ENCODE results near the gene DUSP21.
A peak's percentile ranks its signal among the peaks of the same experiment; 100 is the strongest.
"Not testable (repeated sequence)": the region's sequence is repeated elsewhere in the genome, so short reads cannot be mapped to it uniquely, and the experiment has no call there.

DUSP21 gene

DNA sequence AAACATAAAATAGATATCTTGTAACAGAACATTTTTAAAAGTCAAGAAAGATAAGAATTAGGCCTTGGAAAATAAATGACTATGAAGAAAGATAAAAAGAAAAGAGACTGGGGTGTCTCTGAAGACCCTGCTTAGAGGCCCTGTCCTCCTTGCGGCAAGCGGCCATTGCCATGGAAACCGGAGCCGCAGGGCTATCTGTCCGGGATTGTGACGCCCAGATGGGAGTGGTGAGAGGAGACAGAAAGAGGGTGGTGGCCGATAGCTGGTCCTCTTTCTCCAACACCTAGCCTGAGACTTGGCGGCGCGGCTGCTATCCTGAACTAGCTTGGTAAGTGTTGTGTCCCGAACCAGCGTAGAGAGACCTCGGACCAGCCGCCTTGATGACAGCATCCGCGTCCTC lies at the start of gene DUSP21:
Gene DUSP21 (plus strand): TSS at position 269 of the 400 bp plus-strand sequence. CDS start 112 bp downstream, at position 381.
- DNase-seq (ENCODE audit: low read depth, low spot score) = no peak

DNA sequence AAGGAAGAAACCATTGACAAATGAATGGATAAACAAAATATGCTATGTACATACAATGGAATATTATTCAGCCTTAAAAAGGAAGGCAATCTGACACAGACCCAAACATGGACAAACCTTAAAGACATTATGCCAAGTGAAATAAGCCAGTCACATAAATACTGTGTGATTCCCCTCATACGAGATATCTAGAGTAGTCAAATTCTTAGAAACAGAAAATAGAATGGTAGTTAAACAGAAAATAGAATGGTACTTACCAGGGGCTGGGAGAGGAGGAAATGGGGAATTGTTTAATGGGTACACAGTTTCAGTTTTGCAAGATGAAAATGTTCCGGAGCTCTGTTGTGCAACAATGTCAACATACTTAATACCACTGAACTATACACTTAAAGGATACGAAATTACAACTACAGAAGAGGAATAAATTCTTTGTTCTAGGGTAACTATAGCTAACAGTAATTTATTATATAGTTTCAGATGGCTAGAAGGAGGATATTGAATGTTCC lies 47.8 kb upstream of the DUSP21 start:
- no peak for DNase-seq (ENCODE audit: low read depth, low spot score)

DNA sequence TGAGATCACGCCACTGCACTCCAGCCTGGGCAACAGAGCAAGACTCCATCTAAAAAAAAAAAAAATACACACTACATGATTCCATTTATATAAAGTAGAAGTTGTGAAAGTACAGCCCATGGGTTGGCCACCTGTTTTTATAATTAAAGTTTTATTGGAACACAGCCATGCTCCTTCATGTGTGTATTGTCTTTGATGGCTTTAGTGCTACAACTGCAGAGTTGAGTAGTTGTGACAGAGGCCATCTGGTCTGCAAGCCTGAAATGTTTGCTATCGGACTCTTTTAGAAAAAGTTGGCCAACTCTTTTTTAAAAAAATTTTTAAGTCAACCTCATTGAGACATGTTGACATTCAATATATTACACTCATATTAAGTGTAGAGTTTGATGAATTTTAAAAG lies 41.2 kb upstream of the DUSP21 start:
- no peak for DNase-seq (ENCODE audit: low read depth, low spot score)

DNA sequence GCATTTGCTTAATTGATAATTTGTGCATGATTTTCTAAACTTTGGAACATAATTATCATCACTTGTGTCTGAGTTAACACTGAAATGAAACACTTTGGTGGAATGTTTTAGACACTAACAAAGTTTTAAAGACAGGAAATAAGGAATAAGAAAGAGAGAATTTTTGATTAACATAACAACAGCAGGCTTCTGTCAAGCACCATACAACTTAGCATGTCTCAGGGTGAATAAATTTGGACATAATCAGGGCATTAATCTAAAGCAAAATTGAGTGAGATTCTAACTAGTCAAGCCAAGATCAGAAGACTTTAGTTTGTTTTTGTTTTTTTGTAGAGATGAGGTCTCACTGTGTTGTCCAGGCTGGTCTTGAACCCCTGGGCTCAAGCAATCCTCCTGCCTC lies 28.1 kb upstream of the DUSP21 start:
- DNase-seq (ENCODE audit: low read depth, low spot score) = no peak

DNA sequence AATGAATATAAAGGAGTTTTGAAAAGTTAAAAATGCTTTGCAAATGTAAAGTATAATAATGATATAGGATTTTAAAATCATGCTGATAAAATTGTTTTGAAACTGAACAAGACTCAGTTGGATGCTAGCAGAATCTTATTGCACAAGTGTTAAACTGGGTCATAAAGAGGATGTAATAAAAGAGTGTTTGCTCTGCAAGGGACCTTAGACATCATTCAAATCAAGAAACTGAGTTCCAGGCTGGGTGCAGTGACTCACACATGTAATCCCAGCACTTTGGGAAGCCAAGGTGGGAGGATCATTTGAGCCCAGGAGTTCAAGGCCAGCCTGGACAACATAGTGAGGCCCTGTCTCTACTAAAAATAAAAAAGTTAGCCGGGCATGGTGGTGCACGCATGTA lies 27.5 kb upstream of the DUSP21 start:
- DNase-seq (ENCODE audit: low read depth, low spot score) = no peak

DNA sequence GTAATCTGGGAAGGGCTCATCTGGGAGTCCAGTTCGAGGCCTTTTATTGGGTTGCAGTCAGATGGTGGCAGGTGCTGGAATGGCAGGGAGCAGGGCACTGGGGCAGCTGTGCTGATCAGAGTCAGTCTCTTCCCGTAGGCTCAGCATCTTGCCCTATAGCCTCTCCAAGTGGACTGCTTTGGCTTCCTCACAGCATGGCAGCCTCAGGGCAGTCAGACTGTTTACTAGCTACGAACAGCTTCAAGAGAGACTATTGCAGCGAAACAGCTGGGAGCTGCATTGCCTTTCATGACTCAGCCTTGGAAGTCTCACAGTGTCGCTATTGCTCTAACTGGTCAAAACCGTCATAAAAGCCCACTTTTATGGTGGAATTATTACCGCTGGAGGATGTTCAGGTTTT lies 26.8 kb upstream of the DUSP21 start:
- DNase-seq (ENCODE audit: low read depth, low spot score) = no peak

DNA sequence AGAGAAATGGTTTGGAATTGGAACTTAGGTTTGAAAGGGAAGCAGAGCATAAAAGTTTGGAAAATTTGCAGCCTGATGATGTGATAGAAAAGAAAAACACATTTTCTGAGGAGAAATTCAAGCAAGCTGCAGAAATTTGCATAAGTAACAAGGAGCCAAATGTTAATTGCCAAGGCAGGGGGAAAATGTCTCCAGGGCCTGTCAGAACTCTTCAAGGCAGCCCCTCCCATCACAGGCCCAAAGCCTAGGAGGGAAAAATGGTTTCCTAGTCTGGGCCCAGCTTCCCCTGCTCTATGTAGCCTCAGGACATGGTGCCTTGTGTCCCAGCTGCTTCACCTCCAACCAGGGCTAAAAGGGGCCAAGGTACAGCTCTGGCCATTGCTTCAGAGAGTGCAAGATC lies 21.2 kb upstream of the DUSP21 start:
- DNase-seq (ENCODE audit: low read depth, low spot score) = no peak

DNA sequence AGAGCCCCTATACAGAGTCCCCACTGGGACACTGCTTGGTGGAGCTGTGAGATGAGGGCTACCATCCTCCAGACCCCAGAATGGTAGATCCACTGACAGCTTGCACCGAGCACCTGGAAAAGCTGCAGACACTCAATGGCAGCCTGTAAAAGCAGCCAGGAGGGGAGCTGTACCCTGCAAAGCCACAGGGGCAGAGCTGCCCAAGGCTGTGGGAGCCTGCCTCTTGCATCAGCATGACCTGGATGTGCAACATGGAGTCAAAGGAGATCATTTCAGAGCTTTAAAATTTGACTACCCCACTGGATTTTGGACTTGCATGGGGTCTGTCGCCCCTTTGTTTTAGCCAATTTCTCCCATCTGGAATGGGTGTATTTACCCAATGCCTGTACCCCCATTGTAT lies 20.6 kb upstream of the DUSP21 start:
- DNase-seq (ENCODE audit: low read depth, low spot score) = not testable (repeated sequence)

DNA sequence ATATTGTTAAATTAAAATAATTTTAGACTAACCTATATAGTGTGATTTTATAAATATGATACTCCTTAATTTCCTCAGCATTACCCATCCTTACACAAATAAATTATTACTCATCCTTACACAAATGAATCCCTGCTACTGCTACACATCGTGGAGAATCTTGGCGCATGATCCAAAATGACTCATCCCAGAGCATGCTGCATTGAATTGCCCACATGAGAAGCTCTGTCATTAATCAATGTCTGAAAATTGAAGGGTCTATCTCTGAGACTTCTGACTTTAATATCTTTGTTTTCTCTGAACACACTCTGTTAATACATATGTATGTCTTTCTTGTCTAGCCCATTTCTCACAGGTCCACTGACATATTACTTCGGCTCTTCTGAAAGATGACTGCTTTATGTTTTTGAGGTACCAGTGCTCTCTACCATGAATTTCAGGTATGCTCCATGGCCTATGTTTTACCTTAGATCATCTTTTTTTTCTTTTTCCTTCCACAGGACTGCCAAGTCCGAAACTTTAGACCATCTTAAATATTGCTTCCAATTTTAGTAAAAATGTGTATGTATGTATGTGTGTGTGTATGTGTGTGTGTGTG lies 15.7 kb upstream of the DUSP21 start:
- DNase-seq (ENCODE audit: low read depth, low spot score) = no peak

DNA sequence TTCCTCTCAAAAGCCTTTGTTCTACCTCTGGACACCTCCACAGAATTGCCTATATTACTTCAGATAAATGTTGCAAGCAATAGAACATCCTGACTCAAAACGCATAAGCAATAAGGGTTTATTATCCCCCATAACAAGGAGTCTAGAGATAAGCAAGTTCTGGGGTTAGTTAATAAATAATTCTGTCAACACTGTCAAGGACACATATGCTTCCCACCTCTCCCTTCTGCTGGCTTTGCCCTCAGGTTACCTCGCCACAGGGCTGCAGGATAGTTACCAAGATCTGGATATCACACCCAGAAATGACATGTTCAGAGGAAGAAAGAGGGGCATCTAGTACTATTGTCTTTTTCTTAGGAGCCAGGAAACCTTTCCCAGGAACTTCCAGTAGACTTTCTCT lies 14.0 kb upstream of the DUSP21 start:
- DNase-seq (ENCODE audit: low read depth, low spot score) = no peak

DNA sequence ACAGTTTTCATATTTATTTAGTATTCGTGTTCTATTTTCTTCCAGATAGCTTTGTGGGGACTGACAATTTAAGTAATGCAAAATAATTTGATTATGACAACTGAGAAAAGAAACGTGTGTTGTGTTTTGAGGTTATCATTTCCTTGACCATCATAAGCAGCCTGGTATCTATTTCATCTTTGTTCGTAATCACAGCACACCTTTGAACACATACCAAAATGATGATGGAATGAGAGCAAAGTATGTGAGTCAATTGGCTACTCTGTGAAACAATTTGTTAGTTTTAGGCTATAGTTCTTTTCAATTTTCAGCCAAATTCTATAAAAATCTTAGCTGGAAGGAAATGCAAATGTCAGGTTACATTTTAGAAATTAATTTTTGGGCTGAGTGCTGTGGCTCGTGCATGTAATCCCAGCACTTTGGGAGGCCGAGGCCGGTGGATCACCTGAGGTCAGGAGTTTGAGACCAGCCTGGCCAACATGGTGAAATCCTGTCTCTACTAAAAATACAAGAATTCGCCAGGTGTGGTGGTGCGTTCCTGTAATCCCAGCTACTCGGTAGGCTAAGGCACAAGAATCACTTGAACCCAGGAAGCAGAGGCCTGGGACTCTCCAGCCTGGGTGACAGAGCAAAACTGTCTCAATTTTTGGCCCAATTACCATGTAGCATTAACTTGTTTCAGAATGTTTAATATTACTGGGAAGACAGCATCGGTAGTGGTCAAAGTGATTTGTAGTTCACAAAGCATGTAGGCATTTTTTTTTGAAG lies 1.1 kb upstream of the DUSP21 start:
- no peak for DNase-seq (ENCODE audit: low read depth, low spot score)

DNA sequence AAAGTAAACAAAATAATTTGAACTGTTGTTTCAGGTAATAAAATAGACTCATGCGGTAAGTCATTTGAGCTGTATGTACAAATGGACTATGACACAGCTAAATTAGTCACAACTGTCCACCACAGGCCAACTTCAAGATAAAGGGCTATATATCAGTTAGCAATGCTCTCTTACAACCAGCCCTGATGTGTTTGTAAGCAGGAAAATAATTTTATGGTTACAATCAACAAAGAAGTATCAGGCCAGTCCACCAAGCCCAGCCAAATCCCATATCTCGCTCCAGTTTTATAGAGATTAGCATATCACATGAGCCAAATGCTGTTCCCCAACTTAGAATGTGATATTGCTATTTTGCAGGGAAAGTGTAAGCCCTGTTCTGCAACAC lies 511 bp upstream of the DUSP21 start:
- DNase-seq (ENCODE audit: low read depth, low spot score) = no peak

DNA sequence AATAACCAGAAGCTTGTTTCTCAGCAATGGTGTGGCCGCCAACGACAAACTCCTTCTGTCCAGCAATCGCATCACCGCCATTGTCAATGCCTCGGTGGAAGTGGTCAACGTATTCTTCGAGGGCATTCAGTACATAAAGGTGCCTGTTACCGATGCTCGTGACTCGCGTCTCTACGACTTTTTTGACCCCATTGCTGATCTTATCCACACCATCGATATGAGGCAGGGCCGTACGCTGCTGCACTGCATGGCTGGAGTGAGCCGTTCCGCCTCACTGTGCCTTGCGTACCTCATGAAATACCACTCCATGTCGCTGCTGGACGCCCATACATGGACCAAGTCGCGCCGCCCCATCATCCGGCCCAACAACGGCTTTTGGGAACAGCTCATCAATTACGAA lies 383 bp downstream of the DUSP21 start:
- no peak for DNase-seq (ENCODE audit: low read depth, low spot score)

DNA sequence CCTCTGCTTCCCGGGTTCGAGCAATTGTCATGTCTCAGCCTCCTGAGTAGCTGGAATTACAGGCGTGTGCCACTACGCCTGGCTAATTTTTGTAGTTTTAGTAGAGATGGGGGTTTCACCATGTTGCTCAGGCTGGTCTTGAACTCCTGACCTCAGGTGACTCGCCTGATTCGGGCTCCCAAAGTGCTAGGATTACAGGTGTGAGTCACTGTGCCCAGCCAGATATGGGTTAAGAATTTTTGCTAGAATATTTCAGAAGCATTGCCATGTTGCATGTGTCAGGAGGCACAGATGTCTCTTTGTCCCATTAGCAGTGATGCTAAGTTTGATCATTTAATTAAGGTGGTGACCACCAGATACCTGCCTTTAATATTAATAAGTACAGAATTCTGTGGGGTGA lies 7.1 kb downstream of the DUSP21 start:
- not testable (repeated sequence) for DNase-seq (ENCODE audit: low read depth, low spot score)

DNA sequence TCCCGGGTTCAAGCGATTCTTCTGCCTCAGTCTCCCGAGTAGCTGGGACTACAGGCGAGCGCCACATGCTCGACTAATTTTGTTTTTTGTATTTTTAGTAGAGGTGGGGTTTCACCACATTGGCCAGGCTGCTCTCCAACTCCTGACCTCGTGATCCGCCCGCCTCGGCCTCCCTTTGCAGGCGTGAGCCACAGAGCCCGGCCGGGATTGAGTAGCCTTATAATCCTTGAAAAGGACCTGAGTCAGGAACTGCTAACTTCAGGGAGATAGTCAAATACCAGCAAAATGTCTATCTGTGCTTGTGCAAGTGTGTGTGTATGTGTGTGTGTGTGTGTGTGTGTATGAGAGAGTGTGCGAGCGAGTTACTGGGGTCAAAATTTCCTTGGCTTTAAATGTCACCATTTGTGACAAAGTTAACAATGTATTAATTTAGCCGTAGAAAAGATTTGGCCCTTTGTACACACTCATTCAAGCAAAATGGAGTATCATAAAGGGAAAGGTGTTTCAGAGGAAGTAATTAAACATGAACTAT lies 27.4 kb downstream of the DUSP21 start:
- no peak for DNase-seq (ENCODE audit: low read depth, low spot score)

DNA sequence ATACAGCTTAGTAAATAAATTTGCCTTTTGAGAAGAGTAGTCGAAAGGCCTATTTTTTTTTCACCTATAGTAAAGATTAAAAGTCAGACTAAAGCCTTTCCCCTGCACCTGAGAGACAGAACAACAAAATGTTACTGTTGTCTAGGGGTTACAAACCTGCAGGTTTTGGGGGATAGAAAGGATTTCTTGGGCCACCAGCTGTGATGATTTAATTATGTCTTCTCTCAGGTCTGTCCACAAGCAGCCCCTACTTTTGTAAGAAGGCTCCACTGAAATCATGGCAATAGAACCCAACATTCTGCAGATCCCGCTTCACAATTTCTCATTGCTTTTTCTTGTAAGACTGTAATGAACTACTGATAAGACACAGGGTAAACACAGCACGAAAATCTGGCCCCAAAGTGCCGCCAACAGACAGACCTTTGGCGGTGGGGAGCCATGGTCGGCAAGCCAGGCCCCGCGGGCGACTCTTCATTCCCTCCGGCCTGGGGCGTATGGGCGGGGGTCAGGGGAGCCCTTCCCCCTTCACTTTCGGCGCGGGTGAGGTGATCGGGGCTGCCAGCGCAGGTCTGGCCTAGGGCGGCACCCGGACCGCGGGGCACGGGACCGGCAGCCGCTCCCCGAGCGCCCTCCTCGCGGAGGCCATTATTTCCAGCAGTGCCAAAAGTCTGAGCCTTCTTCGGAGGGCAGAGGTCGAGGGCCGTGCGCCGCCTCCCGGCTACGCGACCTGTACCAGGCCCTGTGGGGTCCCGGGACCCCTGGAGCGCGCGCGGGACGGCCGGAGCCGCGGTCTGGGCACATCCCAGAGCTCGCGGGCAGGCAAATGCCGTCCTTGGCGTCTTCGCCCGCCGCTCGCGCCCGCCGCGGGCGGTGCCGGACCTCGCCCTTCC lies 28.4 kb downstream of the DUSP21 start:
- no peak for DNase-seq (ENCODE audit: low read depth, low spot score)

DNA sequence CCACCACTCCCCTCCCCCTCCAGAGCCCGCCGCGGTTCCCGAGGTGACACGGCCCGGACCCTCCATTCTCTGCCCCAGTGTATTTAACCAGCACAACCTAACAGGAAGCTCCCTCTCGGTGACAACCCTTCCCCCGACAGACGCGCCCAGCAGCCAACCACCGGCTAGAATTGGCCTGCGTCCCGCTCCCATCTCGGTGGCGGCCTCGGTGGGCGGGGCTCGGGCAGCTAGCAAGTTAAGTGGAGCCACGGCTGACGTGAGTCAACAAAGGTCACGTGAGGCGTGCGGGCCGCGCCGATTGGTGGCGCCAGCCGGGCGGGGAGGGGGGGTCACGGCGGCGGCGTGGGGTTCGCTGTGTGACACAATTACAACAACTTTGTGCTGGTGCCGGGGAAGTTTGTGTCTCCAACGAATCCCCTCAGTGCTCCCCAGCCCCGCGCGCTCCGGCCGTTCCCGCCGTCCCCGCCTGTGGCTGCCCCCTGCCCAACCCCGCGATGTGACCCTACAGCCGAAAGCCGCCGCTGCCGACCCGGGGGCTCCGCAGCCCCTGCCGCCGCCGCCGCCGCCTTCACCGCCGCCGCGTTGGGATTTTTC lies 29.1 kb downstream of the DUSP21 start, which contains the start of gene KDM6A:
Gene KDM6A (plus strand): TSS at position 368 of the 594 bp plus-strand sequence. CDS start 364 bp downstream, outside the sequence.
- peak; percentile 94 for DNase-seq (ENCODE audit: low read depth, low spot score)

DNA sequence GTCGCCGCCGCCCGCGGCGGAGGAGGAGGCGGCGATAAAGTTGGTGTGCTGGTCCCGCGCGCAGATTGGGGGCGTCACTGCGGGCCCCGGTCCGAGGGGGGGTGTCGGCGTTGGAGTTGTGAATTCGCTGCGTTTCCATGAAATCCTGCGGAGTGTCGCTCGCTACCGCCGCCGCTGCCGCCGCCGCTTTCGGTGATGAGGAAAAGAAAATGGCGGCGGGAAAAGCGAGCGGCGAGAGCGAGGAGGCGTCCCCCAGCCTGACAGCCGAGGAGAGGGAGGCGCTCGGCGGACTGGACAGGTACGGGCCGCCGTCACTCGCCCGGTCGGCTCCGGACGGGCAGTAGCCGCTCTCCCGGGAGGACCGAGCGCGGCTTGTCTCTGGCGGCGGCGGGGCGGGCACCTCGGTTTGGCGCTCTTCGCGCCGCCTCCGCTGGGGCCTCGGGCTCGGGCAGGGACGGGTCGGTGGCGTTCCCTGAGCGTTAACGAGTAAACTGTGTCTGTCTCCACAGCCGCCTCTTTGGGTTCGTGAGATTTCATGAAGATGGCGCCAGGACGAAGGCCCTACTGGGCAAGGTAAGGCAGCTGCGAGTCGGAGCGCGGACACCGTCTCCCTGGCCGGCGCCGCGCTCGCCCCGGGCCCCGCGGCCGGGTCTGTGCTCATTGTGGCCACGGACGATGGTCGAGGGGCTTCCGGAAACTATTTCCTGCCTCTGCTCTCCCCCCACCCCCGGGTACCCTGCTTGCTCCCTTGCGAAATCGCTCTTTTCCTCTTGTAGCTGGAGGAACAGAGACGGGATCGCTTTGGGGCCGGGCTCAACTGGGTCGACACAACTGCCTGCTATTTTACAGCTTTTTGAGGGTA lies 29.8 kb downstream of the DUSP21 start:
- no peak for DNase-seq (ENCODE audit: low read depth, low spot score)

DNA sequence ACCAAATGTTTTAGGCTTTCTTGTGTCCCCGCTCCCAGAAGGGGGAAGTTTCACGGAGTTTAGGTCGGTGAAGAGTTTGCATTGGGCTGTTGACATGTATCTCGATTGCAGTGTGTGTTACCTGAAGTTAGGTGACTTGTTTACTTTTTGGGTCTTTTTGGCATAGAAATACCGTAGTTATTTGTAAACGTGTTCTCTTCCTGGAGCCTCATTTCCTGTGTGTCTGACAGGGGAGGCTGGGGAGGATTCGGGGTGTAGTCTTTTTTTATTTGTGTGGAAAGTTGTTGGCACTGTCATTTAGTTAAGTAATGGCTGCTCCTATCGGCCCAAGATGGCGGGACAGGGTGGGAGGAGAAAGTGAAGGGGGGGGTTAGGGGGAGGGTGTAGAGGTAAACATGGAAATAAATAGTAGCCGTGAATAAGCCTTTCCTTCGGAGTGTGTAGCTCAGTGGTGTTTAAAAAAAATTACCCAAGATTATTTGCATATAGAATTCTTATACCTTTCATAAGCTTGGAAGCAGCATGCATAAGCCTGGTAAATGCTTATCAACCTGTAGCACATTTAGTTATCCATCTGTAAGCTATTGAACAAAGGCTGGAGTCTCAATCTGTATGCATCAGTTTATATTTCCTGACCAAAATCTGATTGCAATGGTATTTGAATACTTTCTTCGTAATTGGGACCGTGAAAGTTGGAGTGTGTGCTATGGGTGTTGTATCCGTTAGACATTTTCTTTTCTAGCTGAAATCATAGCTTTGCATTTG lies 30.8 kb downstream of the DUSP21 start:
- no peak for DNase-seq (ENCODE audit: low read depth, low spot score)

DNA sequence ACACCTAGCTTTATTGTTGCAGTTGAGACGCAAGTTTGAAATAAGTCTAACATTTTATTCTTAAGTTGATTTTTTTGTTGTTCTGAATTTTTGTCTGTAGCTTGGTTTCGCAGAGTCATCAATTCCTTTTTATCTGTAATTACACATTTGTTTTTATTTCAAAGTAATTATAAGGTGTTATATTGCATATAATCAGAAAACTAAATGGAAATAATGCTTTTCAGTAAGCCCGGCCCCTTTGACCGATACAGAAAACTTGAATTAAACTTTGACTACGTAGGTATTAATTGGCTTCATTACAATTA lies 31.3 kb downstream of the DUSP21 start:
- DNase-seq (ENCODE audit: low read depth, low spot score) = no peak

Data from brain pericyte (primary cell).